HG02610 (cell line): ENCODE data around the gene FADS2.

Experiments
- ATAC-seq: cut with Tn5 transposase; IDR thresholded peaks from one replicate; pipeline ENCODE4 v1.9.1; 2021; ENCODE audit warnings: mild to moderate bottlenecking, moderate library complexity; ENCODE audit not compliant: unreplicated experiment

FADS2 gene

DNA sequence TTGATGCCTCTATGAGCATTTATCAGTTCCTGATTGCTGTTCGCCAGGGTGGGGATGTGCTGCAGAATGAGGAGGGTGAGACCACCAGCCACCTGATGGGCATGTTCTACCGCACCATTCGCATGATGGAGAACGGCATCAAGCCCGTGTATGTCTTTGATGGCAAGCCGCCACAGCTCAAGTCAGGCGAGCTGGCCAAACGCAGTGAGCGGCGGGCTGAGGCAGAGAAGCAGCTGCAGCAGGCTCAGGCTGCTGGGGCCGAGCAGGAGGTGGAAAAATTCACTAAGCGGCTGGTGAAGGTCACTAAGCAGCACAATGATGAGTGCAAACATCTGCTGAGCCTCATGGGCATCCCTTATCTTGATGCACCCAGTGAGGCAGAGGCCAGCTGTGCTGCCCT lies 32.6 kb upstream of the FADS2 start:
- no peak for ATAC-seq

DNA sequence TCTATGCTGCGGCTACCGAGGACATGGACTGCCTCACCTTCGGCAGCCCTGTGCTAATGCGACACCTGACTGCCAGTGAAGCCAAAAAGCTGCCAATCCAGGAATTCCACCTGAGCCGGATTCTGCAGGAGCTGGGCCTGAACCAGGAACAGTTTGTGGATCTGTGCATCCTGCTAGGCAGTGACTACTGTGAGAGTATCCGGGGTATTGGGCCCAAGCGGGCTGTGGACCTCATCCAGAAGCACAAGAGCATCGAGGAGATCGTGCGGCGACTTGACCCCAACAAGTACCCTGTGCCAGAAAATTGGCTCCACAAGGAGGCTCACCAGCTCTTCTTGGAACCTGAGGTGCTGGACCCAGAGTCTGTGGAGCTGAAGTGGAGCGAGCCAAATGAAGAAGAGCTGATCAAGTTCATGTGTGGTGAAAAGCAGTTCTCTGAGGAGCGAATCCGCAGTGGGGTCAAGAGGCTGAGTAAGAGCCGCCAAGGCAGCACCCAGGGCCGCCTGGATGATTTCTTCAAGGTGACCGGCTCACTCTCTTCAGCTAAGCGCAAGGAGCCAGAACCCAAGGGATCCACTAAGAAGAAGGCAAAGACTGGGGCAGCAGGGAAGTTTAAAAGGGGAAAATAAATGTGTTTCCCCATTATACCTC lies 32.1 kb upstream of the FADS2 start:
- ATAC-seq = no peak

DNA sequence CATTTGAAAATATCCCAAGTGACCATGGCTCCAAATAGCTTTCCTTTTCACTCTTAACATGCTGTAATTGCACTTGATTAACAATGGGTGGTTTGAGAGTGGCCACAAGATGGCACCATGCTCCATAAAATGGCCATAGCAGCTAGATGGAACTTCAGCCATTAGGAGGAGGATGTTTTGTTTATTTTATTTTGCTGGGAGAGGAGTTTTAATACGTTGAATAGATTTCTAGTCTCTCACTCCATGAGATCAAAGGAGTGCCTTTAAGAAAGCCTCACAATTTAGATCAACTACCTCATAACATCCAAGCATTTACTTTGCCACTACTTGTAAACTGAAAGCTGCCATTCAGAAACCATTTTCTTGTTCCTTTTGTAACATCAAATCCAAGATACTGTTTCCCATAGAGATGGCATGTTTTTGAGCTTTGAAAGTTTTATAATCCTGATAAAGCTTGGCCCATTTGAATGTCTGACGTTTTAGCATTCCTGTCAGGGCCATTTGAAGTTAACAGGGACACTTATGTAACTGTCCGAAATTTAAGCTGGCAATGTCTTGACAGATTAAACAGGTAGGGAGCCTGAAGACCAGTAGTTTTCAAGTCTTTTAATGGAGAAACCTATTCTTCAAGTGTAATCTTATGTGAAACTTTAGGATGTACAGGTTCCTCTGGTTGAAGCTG lies 30.7 kb upstream of the FADS2 start:
- no peak for ATAC-seq

DNA sequence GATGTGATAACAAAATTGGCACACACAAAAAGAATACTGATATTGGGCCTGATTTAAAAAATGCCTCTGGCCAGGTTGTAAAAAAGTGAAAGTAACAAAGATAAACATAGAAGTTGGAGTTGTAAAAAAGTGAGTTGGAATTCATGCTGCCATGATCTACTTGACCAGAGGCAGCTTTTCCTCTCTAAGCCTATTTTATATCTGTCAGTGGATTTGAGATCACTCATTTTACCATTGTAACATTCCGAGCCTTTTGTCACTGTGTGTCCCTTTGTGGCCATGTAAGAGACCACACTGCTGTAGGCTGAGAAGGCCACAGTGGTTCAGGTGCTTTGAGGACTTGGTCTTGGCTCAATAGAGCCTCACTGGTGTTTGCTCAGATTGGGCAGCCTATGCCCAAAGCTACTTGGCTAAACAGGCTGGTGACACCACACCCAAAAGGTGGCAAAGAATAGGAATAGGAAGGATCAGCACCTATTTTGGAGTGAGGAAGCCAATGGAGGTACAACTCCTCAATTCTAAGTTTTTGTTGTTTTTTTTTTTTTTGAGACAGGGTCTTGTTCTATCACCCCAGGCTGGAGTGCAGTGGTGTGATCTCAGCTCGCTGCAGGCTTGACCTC lies 28.3 kb upstream of the FADS2 start:
- ATAC-seq = no peak

DNA sequence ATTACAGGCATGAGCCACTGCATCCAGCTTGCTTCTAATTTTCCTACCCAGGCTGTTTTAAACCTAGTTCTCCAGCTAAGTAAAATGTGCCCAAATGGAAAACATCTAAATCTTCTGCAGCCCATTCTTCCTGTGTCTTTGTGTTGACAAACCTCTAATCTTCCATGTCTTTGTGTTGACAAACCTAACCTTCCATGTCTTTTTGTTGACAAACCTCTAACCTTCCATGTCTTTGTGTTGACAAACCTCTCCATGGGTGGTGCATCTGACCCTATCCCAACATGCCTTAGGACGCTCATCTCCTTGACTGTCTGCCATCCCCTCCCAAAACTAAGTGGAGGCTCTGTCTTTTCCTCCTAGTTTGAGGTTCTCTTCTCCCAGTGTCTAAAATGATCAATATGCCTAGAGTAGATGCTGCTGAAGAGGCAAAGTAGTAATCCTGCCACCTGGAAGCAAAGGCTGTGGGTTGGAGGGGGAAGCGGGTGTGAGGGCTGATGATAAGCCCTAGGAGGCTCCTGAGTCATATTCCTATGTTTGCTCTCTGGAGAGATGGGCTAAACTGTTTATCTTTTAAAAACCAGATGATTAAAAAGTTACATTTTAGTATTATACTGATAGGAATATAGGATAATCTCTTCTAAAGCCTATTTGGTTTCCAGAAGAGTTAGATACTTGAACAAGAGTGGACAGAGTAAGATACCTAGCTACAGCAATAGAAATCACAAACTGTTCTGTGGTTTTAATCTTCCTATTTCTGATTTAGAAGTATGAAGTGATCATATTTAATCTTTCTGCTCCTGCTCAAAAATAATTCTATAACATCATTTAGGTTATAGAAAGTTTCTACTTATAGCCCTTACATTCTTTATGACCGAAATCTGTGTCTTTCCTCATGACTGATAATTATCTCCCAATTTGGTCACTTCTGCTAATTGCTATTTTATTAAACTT lies 27.5 kb upstream of the FADS2 start:
- no peak for ATAC-seq

DNA sequence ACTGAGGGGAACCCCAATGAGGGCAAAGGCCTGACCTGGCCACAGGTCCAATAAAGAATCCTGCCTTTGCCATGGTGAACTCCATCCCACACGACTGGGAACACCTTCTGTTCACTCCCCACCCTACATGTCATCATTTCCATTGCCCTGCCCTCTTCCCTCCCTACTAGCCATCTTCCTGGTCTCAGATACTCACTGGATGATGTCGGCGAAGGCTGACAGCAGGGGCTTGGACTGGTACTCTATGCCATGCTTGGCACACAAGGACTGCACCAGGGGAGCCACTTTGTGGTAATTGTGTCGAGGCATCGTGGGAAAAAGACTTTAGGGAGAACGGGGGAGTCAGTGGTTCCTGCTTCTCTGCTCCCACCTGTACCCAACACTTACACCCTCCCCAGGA lies 25.5 kb upstream of the FADS2 start:
- no peak for ATAC-seq

DNA sequence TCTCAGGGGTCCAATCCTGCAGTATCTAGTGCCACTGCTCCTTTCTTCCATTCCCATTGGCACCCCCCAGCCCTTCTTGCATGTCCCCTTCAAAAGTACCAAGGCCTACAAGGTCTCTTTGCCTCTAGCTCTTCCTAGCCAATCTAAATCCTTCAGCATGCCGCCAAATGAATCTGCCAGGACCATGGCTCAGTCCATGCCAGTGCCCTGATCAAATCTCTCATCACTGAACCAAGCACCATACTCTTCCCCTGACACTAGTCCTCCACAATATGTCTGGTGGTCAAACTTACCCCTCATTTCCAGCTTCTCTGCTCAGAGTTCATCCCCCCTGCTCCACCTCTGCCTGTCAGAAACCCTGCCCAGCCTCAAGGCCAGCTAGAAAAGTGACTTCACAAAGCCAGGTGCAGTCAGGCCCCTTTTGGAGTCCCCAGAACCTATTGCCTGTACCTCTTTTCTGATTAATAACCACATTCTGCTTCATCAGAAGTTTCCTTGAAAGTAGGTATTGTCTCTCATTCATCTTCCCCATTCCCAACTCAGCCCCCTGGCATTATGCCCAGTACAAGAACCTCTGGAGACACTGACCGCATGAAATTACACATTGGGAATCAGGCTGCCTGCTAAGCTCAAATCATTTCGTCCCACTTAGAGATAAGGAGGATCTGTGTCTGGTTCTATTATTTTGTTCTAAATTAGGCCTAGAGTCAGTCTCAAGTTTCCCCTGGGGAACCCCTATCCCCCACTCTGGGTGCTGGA lies 24.0 kb upstream of the FADS2 start:
- ATAC-seq = no peak

DNA sequence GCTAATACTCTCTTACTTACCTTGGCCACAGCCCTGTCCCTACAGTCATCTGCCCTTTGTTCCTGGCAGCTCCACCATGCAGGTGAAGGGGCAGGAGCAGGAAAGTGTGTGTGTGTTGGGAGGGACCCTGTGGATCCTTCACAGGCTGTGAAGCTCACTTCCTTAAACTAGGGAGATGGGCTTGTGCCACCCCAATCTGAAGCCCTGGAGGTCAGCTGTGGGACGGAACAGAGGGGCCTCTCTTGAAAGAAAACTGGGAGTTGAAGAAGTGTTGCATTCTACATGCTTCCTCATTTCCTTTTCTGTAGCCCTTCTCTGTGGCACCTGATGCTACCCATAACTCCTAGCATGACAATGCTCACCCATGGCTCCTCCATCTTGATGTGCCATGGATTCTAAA lies 23.0 kb upstream of the FADS2 start:
- no peak for ATAC-seq

DNA sequence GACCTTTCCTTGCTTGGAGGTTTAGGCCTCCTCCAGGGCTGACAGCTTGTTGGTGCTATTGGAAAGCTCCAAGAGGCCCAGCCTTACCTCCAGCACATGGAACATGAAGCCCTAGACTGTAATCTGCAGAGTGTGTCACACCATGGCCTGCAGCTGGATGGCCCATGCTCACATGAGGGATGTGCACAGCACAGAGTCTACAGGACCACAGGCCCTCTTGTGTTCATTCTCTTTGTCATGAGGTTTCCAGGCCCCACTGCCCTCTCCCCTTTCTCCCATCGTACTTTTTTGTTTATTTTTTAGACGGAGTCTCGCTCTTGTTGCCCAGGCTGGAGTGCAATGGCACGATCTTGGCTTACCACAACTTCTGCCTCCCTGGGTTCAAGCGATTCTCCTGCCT lies 21.3 kb upstream of the FADS2 start:
- ATAC-seq = no peak

DNA sequence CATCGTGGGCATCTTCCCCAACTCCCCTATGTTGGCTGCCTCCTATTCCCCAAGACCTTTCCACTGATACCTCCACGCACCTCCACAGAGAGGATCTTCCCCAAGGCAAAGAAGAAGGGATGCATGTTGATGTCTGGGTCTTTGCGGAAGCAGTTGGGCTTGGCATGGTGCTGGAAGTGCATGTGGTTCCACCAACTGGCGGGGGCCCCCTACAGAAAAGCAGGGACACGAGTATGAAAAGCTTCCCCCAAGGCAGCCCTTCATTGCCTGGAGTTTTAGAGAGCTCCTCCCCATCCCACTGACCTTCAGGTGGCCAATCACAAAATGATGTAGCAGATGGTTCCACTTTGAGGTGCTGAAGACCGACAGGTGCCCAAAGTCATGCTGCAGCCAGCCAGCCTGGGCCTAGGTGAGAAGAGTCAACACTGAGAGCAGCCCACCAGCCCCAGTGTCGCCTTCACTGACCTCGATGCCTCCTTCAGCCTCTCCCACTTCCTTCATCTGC lies 17.4 kb upstream of the FADS2 start:
- ATAC-seq = no peak

DNA sequence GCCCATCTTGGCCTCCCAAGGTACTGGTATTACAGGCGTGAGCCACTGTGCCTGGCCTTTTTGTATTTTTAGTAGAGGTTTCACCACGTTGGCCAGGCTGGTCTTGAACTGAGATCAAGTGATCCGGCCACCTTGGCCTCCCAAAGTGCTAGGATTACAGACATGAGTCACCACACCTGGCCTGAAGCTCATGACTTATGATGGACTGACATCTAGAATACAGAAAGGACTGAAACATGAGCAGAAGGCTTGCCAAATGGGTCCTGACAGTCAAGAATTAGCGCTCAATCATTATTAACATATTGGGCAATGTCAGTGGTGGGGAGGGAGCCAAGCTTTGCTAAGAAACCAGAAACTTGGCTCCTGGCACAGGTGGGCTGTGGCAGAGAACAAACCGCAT lies 16.3 kb upstream of the FADS2 start:
- ATAC-seq = no peak

DNA sequence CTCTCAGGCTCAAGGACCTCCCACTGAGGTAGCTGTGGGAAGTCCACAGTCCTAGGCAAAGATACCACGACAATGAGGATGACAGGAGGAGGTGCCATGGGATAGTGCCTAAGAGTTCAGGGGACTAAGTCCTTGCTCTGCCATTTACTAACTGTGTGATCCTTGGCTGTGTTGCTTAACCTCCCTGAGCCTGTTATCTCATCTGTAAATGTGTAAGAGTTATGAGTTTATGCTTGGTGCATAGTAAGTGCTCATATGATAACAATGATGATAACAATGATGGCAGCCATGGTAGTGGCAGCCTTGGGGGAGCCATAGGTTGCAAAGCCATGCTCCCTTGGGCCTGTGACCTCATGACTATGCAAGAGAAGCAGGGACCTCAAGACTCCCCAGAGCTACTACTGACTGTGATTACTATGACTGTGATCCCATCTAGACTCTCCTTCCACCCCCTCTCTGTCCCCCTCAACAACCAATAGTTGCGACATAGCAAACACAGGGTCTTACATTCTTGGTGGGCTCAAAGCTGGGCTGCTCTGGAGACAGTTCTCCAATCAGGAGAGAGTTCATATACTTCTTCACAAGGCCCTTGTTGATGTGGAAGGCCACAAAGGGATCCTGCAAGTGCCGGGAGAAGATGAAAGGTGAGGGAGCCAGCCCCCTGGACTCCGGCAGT lies 15.2 kb upstream of the FADS2 start:
- ATAC-seq = no peak

DNA sequence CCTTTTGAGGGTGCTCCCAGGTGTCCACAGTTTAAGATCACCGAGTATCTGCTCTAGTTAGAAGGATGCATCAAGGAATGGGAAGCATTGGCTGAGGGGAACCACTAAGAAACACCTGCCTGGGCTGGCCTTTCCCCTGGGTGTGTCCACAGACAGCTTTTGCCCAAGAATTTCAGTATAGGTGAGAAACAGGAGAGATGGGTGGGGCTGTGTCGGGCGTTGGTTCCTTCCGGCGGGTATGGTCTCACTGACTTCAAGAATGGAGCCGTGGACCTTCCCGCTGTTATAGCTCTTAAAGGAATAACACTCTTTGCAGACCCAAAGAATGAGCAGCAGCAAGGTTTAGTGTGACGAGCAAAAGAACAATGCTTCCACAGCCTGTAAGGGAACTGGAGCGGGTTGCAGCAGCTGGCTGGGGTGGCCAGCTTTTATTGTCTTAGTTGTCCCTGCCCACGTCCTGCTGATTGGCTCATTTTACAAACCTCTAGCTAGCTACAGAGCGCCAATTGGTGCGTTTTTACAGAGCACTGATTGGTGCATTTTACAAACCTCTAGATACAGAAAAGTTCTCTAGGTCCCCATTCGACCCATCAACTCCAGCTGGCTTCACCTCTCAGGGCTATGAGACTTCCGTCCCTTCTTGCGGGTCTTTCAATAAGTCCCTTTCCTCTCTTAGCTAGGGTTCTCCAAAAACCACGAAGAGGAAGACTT lies 13.7 kb upstream of the FADS2 start:
- ATAC-seq = no peak

DNA sequence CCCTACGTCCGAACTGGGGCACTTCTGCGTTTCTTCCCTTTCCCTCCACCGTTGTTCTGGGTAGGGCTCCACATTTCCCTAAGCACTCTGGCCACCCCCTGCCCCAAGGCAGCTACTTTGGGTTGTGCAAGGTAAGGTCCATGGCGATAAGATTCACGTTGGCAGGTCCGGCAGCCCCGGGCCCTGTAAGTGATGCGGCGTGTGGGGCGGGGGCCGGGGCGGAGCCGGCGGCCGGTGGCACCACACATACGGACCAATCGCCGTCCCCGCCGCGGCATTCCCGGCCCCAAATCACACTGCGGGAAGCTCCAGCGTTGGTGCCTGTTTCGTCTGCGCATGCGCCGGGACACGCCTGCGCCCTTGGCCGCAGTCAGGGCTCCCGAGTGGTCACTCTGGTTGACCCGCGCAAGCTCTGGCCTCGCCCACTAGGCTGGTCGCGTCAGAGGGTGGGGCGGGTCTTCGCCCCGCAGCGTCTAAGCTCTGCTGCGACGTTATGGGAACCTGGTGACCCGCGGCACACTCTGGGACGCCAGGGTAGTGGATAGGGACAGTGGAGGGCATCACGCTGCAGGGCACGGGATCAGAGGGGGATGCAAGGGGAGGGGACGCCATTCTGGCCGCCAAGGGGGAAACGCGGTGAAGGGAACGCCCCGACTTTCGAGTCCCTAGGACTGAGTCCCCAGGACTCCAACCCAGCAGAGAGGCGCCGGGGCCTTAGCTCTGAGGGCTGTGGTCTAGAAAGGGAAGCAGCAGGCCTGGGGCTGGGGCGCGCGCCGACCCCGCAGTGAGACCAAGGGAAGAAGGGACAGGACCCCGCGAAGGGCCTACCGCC lies 12.9 kb upstream of the FADS2 start:
- ATAC-seq = peak; percentile 50

DNA sequence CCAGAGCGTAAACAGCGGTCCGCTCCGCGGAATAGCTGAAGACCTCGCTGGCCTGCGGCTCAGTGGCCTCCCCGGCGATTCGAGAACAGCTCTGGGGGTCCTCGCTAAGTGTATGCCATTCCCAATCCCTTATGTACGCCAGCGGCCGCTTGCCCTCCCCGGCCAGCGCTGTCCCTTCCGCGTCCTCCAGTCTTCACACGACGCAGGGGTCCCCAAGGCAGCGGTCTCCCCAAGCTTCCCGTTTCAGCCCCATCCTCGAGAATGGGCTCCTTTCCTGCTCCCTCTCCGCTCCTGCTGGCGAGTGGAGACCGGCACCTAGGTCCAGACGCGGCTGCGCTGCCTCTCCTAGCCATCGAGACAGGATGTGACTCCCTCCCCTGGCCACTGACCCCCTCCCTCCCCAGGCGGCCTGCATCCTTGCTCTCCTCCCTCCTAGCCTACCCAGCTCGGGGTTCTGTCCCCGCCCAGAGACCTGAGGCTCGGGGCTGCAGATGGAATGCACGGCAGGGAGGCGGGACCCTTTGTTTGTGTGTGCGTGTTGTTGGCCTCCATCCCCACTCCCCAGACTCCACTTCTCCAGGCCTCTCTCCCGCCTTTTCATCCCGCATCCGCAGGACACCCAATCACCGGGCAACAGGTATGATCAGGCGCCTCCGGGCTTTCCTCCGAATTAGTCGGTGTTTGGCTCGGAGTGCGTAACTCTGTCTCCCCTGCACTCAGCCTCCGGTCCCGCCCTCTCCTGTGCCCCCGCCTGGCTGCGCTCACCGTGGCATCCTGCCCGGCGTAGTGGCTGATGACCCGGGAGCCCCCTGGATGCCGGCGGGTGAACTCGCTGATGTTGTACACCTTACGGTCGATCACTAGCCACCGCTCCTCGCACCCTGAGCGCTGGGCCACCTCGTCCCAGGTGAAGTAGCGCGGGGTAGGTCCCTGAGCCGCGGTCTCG lies 12.0 kb upstream of the FADS2 start:
- peak; percentile 24 for ATAC-seq

DNA sequence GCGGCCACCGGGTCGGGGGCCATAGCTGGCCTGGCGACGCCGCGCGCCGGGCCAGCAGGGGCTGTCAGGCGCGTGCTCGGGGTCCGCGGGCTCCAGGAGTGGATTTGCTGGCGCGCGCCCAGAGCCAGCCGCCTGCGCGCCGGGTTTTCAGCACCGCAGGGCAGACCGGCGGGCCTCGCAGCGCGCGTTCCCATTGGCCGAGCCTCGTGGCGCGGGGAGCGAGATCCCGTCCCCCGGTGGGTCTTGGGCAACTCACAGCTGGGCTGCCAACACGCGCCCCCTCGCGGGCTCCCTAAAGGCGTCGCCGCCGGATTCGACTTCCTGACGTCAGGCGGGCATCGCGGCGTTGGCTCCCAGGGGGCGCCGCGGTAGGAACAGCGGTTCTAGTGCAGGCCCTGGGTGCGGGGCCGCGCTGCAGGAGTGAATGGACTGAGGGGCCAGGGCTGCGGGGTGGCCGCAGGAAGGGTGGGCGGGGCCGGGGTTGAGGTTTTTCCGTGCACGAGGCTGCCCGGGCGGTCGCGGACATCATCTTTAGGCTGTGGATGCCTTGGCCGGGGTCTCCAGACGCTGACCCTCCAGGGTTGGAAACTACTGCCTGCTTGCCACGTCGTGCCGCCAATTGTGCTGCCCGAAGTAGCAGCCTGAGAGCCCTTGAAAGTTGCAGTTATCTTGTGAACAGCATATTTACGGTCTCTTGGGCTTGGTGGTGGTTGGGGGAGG lies 11.2 kb upstream of the FADS2 start, which contains the start of gene FADS1:
Gene FADS1 (minus strand): TSS at position 268 of the 720 bp plus-strand sequence. CDS start 74 bp downstream, at position 194.
- peak; percentile 43 for ATAC-seq
